HepG2 (cell line): Measurements from ENCODE around the gene ZFYVE27. TPM values are rescaled to one million over a fixed set of nuclear protein-coding genes. Genes with fewer than 3 reads are reported as not detected.

Experiments used
- ETV5 ChIP-seq: IDR thresholded peaks from 2 replicates; pipeline ENCODE4 v1.6.1; 2018; ENCODE audit warnings: missing biosample characterization, missing genetic modification reagents, inconsistent platforms, borderline replicate concordance
- MED1 ChIP-seq: sonication (generic); formaldehyde crosslinking; IDR thresholded peaks from 2 replicates; pipeline ENCODE4 v1.4.0; 2020; ENCODE audit warnings: missing genetic modification reagents
- MTA3 ChIP-seq: sonication (generic); formaldehyde crosslinking; IDR thresholded peaks from 2 replicates; pipeline ENCODE4 v1.4.0; 2020; ENCODE audit warnings: missing genetic modification reagents
- MYNN ChIP-seq: sonication (generic); formaldehyde crosslinking; IDR thresholded peaks from 2 replicates; pipeline ENCODE4 v1.4.0; 2020; ENCODE audit warnings: mild to moderate bottlenecking, low read depth, missing genetic modification reagents
- NAIF1 ChIP-seq: sonication (generic); formaldehyde crosslinking; IDR thresholded peaks from 2 replicates; pipeline ENCODE4 v1.5.0; 2020; ENCODE audit warnings: mild to moderate bottlenecking, missing genetic modification reagents, borderline replicate concordance
- NFYC ChIP-seq: IDR thresholded peaks from 2 replicates; pipeline ENCODE4 v1.6.1; 2016; ENCODE audit warnings: missing genetic modification reagents, missing compliant biosample characterization
- PCBP1 ChIP-seq: fragments of 200-400 bp; formaldehyde crosslinking; IDR thresholded peaks from 2 replicates; pipeline ENCODE4 v1.6.1; 2017; ENCODE audit warnings: mild to moderate bottlenecking, low read depth, low read length, borderline replicate concordance
- POLR2AphosphoS2 ChIP-seq: IDR thresholded peaks from 2 replicates; pipeline ENCODE4 v1.6.1; 2011; ENCODE audit warnings: low read depth, low read length, improper control_type of control experiment
- RAD21 ChIP-seq: fragments of 450-650 bp; formaldehyde crosslinking; IDR thresholded peaks from 2 replicates; pipeline ENCODE4 v1.5.0; 2020; ENCODE audit warnings: mild to moderate bottlenecking
- RFX1 ChIP-seq: fragments of 450-650 bp; IDR thresholded peaks from 2 replicates; pipeline ENCODE4 v1.6.1; 2017
- SOX13 ChIP-seq, 3 experiments: fragments of 450-650 bp in 1 of 3; sonication (generic) in 1 of 3; formaldehyde crosslinking in 1 of 3; IDR thresholded peaks in 2 of 3; conservative IDR thresholded peaks in 1 of 3; 2 replicates each; pipeline versions ENCODE4 v1.5.0 to v1.6.1; 2016 to 2020; ENCODE audit warnings: antibody characterized with exemption in 1 of 3, mild to moderate bottlenecking in 1 of 3, missing compliant biosample characterization in 1 of 3, missing genetic modification reagents in 1 of 3, moderate library complexity in 1 of 3
- SP4 ChIP-seq: sonication (generic); formaldehyde crosslinking; IDR thresholded peaks from 2 replicates; pipeline ENCODE4 v1.8.1; 2023; ENCODE audit warnings: mild to moderate bottlenecking, missing genetic modification reagents
- ZFP36 ChIP-seq: fragments of 150-350 bp; IDR thresholded peaks from 2 replicates; pipeline ENCODE4 v1.6.1; 2018; ENCODE audit warnings: borderline replicate concordance, low read length, low read depth; ENCODE audit not compliant: partially characterized antibody
- ZNF136 ChIP-seq: sonication (generic); formaldehyde crosslinking; IDR thresholded peaks from 2 replicates; pipeline ENCODE4 v1.8.1; 2022; ENCODE audit warnings: low read depth, mild to moderate bottlenecking, moderate library complexity, missing genetic modification reagents
- ZNF230 ChIP-seq: sonication (generic); formaldehyde crosslinking; IDR thresholded peaks from 2 replicates; pipeline ENCODE4 v1.4.0; 2020; ENCODE audit warnings: mild to moderate bottlenecking, missing genetic modification reagents
- ZNF34 ChIP-seq: sonication (generic); formaldehyde crosslinking; IDR thresholded peaks from 2 replicates; pipeline ENCODE4 v1.4.0; 2020; ENCODE audit warnings: mild to moderate bottlenecking, missing genetic modification reagents, borderline replicate concordance
- ZNF75D ChIP-seq: sonication (generic); formaldehyde crosslinking; IDR thresholded peaks from 2 replicates; pipeline ENCODE4 v1.8.1; 2023; ENCODE audit warnings: missing genetic modification reagents, mild to moderate bottlenecking, borderline replicate concordance
- ZNF776 ChIP-seq: sonication (generic); formaldehyde crosslinking; IDR thresholded peaks from 2 replicates; pipeline ENCODE4 v1.4.0; 2020; ENCODE audit warnings: mild to moderate bottlenecking, missing genetic modification reagents
- ZNF878 ChIP-seq: sonication (generic); formaldehyde crosslinking; IDR thresholded peaks from 2 replicates; pipeline ENCODE4 v1.8.1; 2023; ENCODE audit warnings: mild to moderate bottlenecking, missing genetic modification reagents, moderate library complexity
- polyA plus RNA-seq, 8 experiments: library from polyadenylated mRNA; depleted of rRNA in 3 of 8; stranded (reverse) in 7 of 8; unstranded in 1 of 8; fragments of >200 nt; fragmentation: Illumina TruSeq in 4 of 8; extraction: Trizol in 4 of 8; gene quantifications; 2 replicates each; pipeline versions ENCODE4 v1.2.1 to v1.2.3, GENCODE V29; 2011 to 2016; ENCODE audit warnings: low read depth in 4 of 8, missing spikeins in 1 of 8, mixed read lengths in 1 of 8; ENCODE audit not compliant: insufficient read depth in 1 of 8
- total RNA-seq, 5 experiments: library from RNA; depleted of rRNA; stranded (reverse); fragments of >200 nt; fragmentation: Illumina TruSeq; extraction: Trizol; gene quantifications; 2 replicates each; pipeline ENCODE4 v1.2.3, GENCODE V29; 2016; ENCODE audit warnings: low read depth in 1 of 5
- TF ChIP-seq, protein P1 (sequence below): sonication (generic); formaldehyde crosslinking; IDR thresholded peaks from 2 replicates; pipeline ENCODE4 v1.4.0; 2020; ENCODE audit warnings: missing genetic modification reagents, borderline replicate concordance
- TF ChIP-seq, protein P2 (sequence below): sonication (generic); formaldehyde crosslinking; IDR thresholded peaks from 2 replicates; pipeline ENCODE4 v1.8.0; 2022; ENCODE audit warnings: missing genetic modification reagents, mild to moderate bottlenecking, borderline replicate concordance
- TF ChIP-seq, protein P3 (sequence below): IDR thresholded peaks from 2 replicates; pipeline ENCODE4 v1.4.0; 2020; ENCODE audit warnings: mild to moderate bottlenecking, missing genetic modification reagents
- TF ChIP-seq, protein P4 (sequence below): sonication (generic); formaldehyde crosslinking; IDR thresholded peaks from 2 replicates; pipeline ENCODE4 v1.4.0; 2020; ENCODE audit warnings: missing genetic modification reagents

Gene ZFYVE27
- total and polyA plus RNA-seq, 2 of the 13 experiments (the other 11 are each of a cell fraction or from before 2014, with no cell fraction given): 19.7 to 20.5 TPM

DNA sequence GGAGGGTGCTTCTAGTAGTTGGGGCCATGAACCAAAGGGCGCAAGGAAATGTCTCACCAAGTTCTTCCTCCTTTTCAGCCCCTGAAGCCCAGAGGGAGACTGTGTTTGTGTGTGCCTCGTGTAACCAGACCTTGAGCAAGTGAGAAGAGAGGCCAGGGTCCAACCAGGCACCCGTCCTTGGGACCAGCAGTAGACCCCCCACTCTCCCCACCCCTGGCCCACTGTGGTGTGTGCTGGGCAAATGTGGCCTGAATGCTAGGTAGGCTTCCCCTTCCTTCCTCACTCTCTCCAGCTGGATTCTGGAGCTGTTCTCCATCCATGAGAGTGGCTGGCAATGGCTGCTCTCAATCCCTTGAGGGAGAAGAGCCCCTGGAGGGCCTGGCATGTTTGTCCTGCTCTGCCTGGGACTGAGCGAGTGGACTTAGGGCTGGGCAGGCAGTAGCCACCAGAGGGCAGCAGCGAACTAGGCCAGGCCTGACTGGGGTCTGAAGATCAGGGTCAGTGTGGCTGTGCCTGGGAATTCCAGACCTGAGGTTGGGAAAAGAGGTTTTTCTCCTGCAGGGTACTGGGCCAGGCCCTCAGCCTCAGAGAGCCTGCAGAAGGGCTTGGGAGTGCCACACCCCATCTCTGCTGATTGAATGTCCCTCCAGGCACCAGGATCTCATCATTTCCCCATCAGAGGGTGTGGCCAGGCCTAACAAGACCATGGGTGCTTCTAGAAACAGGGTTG lies 22.4 kb downstream of the ZFYVE27 start (continued):
- TF ChIP-seq, protein P1, sequence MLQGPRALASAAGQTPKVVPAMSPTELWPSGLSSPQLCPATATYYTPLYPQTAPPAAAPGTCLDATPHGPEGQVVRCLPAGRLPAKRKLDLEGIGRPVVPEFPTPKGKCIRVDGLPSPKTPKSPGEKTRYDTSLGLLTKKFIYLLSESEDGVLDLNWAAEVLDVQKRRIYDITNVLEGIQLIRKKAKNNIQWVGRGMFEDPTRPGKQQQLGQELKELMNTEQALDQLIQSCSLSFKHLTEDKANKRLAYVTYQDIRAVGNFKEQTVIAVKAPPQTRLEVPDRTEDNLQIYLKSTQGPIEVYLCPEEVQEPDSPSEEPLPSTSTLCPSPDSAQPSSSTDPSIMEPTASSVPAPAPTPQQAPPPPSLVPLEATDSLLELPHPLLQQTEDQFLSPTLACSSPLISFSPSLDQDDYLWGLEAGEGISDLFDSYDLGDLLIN (CRISPR knock-in tag): no peak
- TF ChIP-seq, protein P2, sequence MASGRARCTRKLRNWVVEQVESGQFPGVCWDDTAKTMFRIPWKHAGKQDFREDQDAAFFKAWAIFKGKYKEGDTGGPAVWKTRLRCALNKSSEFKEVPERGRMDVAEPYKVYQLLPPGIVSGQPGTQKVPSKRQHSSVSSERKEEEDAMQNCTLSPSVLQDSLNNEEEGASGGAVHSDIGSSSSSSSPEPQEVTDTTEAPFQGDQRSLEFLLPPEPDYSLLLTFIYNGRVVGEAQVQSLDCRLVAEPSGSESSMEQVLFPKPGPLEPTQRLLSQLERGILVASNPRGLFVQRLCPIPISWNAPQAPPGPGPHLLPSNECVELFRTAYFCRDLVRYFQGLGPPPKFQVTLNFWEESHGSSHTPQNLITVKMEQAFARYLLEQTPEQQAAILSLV (CRISPR knock-in tag): no peak
- TF ChIP-seq NFYC (CRISPR knock-in tag) (no peak), ZFP36 (no peak), SP4 (0 out of 2 replicates have a peak, but pooled peaks have one; percentile 39), ETV5 (CRISPR knock-in tag) (peak; percentile 15; the same call in 1 of the 2 replicates), ZNF34 (CRISPR knock-in tag) (no peak), SOX13 (IDR thresholded peaks at IDR 0.05) (no peak), SOX13 (CRISPR knock-in tag; conservative IDR thresholded peaks at IDR 0.05 in 1 of 2, IDR thresholded peaks at IDR 0.05 in 1 of 2) (no peak), ZNF75D (no peak), NAIF1 (CRISPR knock-in tag) (no peak), MTA3 (no peak), ZNF878 (CRISPR knock-in tag) (no peak), MYNN (CRISPR knock-in tag) (no peak), RAD21 (CRISPR knock-in tag) (peak; percentile 96), MED1 (CRISPR knock-in tag) (no peak), RFX1 (no peak), POLR2AphosphoS2 (no peak), ZNF136 (CRISPR knock-in tag) (no peak), ZNF230 (peak; percentile 88; the same call in 1 of the 2 replicates), PCBP1 (no peak), ZNF776 (CRISPR knock-in tag) (no peak)
- TF ChIP-seq, protein P3, sequence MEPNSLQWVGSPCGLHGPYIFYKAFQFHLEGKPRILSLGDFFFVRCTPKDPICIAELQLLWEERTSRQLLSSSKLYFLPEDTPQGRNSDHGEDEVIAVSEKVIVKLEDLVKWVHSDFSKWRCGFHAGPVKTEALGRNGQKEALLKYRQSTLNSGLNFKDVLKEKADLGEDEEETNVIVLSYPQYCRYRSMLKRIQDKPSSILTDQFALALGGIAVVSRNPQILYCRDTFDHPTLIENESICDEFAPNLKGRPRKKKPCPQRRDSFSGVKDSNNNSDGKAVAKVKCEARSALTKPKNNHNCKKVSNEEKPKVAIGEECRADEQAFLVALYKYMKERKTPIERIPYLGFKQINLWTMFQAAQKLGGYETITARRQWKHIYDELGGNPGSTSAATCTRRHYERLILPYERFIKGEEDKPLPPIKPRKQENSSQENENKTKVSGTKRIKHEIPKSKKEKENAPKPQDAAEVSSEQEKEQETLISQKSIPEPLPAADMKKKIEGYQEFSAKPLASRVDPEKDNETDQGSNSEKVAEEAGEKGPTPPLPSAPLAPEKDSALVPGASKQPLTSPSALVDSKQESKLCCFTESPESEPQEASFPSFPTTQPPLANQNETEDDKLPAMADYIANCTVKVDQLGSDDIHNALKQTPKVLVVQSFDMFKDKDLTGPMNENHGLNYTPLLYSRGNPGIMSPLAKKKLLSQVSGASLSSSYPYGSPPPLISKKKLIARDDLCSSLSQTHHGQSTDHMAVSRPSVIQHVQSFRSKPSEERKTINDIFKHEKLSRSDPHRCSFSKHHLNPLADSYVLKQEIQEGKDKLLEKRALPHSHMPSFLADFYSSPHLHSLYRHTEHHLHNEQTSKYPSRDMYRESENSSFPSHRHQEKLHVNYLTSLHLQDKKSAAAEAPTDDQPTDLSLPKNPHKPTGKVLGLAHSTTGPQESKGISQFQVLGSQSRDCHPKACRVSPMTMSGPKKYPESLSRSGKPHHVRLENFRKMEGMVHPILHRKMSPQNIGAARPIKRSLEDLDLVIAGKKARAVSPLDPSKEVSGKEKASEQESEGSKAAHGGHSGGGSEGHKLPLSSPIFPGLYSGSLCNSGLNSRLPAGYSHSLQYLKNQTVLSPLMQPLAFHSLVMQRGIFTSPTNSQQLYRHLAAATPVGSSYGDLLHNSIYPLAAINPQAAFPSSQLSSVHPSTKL (CRISPR knock-in tag): peak; percentile 49; the same call in 1 of the 2 replicates
- TF ChIP-seq, protein P4, sequence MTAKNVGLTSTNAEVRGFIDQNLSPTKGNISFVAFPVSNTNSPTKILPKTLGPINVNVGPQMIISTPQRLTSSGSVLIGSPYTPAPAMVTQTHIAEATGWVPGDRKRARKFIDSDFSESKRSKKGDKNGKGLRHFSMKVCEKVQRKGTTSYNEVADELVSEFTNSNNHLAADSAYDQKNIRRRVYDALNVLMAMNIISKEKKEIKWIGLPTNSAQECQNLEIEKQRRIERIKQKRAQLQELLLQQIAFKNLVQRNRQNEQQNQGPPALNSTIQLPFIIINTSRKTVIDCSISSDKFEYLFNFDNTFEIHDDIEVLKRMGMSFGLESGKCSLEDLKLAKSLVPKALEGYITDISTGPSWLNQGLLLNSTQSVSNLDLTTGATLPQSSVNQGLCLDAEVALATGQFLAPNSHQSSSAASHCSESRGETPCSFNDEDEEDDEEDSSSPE: no peak
